DND-41 (cell line): ENCODE data around the gene BRCA2.
"Not testable (repeated sequence)": the region's sequence is repeated elsewhere in the genome, so short reads cannot be mapped to it uniquely, and the experiment has no call there.

ENCODE experiments used
- ATAC-seq: fragments of 200-7000 bp; cut with Tn5 transposase; 3 replicates; pipeline ENCODE4 v1.9.1; 2021; ENCODE audit warnings: low read depth; ENCODE audit not compliant: insufficient read depth
- DNase-seq: peaks from one replicate; pipeline ENCODE4 v3.0.0-alpha.2; 2020
- H2AFZ ChIP-seq: 2 replicates; pipeline ENCODE4 v1.6.0; 2012; ENCODE audit warnings: low read depth, low read length
- H3K27ac ChIP-seq: 2 replicates; pipeline ENCODE4 v1.5.1; 2012; ENCODE audit warnings: low read length, inconsistent platforms
- H3K27me3 ChIP-seq: fragments of 200-600 bp; sonication (generic); 2 replicates; pipeline ENCODE4 v1.6.0; 2012; ENCODE audit warnings: low read length, mild to moderate bottlenecking, inconsistent platforms; ENCODE audit not compliant: insufficient read depth, poor library complexity
- H3K36me3 ChIP-seq: 2 replicates; pipeline ENCODE4 v1.5.1; 2012; ENCODE audit warnings: low read length, inconsistent platforms; ENCODE audit not compliant: insufficient read depth
- H3K4me1 ChIP-seq: 2 replicates; pipeline ENCODE4 v1.5.1; 2012; ENCODE audit warnings: mild to moderate bottlenecking, low read length; ENCODE audit not compliant: insufficient read depth
- H3K4me2 ChIP-seq: 2 replicates; pipeline ENCODE4 v1.6.0; 2012; ENCODE audit warnings: mild to moderate bottlenecking, moderate library complexity, low read length, inconsistent platforms; ENCODE audit not compliant: insufficient read depth
- H3K4me3 ChIP-seq, 2 experiments: fragments of 200-600 bp in 1 of 2; shearing (Covaris generic) in 1 of 2; 2 replicates each; pipeline ENCODE4 v1.5.1; 2012 to 2016; ENCODE audit warnings: inconsistent platforms in 2 of 2, low read length in 2 of 2, mild to moderate bottlenecking in 2 of 2, low read depth in 1 of 2, moderate library complexity in 1 of 2
- H3K79me2 ChIP-seq: 2 replicates; pipeline ENCODE4 v1.6.0; 2012; ENCODE audit warnings: low read length, inconsistent platforms; ENCODE audit not compliant: insufficient read depth
- H3K9ac ChIP-seq: 2 replicates; pipeline ENCODE4 v1.6.0; 2012; ENCODE audit warnings: low read depth, mild to moderate bottlenecking, inconsistent platforms, low read length, moderate library complexity
- H3K9me3 ChIP-seq: 2 replicates; pipeline ENCODE4 v1.5.1; 2012; ENCODE audit warnings: low read length, moderate library complexity, mild to moderate bottlenecking, inconsistent platforms; ENCODE audit not compliant: insufficient read depth, severe bottlenecking
- H4K20me1 ChIP-seq: 2 replicates; pipeline ENCODE4 v1.6.0; 2012; ENCODE audit warnings: low read length; ENCODE audit not compliant: insufficient read depth
- EZH2 ChIP-seq: IDR thresholded peaks from 3 replicates; pipeline ENCODE4 v1.6.1; 2012; ENCODE audit warnings: borderline replicate concordance, low read depth, mild to moderate bottlenecking, moderate library complexity, low read length, inconsistent platforms; ENCODE audit not compliant: severe bottlenecking
- TF ChIP-seq, protein P1 (sequence below): IDR thresholded peaks from 2 replicates; pipeline ENCODE4 v1.5.1; 2012; ENCODE audit warnings: borderline replicate concordance, low read length, moderate library complexity, mild to moderate bottlenecking; ENCODE audit not compliant: poor library complexity, severe bottlenecking; ENCODE audit errors: extremely low read depth

The BRCA2 gene

GRCh38 chr13:32334671-32335070 is 19.4 kb downstream of the BRCA2 start:
- no peaks in the 10 kb centered on the region for H3K4me1 ChIP-seq
- H3K27ac ChIP-seq = no peak overlapping the region
- no peak for TF ChIP-seq EZH2
- TF ChIP-seq, protein P1, sequence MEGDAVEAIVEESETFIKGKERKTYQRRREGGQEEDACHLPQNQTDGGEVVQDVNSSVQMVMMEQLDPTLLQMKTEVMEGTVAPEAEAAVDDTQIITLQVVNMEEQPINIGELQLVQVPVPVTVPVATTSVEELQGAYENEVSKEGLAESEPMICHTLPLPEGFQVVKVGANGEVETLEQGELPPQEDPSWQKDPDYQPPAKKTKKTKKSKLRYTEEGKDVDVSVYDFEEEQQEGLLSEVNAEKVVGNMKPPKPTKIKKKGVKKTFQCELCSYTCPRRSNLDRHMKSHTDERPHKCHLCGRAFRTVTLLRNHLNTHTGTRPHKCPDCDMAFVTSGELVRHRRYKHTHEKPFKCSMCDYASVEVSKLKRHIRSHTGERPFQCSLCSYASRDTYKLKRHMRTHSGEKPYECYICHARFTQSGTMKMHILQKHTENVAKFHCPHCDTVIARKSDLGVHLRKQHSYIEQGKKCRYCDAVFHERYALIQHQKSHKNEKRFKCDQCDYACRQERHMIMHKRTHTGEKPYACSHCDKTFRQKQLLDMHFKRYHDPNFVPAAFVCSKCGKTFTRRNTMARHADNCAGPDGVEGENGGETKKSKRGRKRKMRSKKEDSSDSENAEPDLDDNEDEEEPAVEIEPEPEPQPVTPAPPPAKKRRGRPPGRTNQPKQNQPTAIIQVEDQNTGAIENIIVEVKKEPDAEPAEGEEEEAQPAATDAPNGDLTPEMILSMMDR = no peak
- no peak overlapping the region for H3K4me2 ChIP-seq
- no peak overlapping the region for H3K9ac ChIP-seq
- ATAC-seq (no peak), DNase-seq (no peak)
- no peak overlapping the region for H2AFZ ChIP-seq
- H3K4me3 ChIP-seq = no peak overlapping the region
- no peaks in the 10 kb centered on the region for H3K9me3 ChIP-seq
- no peaks in the 10 kb centered on the region for H3K27me3 ChIP-seq
- H3K36me3 ChIP-seq = peaks cover 74% of the 10 kb centered on the region
- H4K20me1 ChIP-seq = no peaks in the 10 kb centered on the region
- peaks cover 7% of the 10 kb centered on the region; the same call in 1 of the 2 replicates for H3K79me2 ChIP-seq

DNA sequence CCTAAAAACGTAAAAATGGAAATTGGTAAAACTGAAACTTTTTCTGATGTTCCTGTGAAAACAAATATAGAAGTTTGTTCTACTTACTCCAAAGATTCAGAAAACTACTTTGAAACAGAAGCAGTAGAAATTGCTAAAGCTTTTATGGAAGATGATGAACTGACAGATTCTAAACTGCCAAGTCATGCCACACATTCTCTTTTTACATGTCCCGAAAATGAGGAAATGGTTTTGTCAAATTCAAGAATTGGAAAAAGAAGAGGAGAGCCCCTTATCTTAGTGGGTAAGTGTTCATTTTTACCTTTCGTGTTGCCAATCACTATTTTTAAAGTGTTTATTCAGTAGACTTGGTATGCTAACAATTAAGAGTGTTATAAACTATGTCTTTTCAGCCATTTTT is 25.6 kb downstream of the BRCA2 start:
- Histone ChIP-seq H3K4me3 (no peak overlapping the region), H3K4me1 (no peaks in the 10 kb centered on the region), H3K27ac (no peak overlapping the region), H3K9ac (no peak overlapping the region), H4K20me1 (no peaks in the 10 kb centered on the region), H3K4me2 (no peak overlapping the region), H2AFZ (no peak overlapping the region), H3K9me3 (no peaks in the 10 kb centered on the region), H3K27me3 (no peaks in the 10 kb centered on the region), H3K79me2 (peaks cover 2% of the 10 kb centered on the region; the same call in 1 of the 2 replicates), H3K36me3 (peaks cover 35% of the 10 kb centered on the region)
- no peak for ATAC-seq
- DNase-seq = no peak
- no peak for TF ChIP-seq EZH2
- TF ChIP-seq, protein P1 = no peak

DNA sequence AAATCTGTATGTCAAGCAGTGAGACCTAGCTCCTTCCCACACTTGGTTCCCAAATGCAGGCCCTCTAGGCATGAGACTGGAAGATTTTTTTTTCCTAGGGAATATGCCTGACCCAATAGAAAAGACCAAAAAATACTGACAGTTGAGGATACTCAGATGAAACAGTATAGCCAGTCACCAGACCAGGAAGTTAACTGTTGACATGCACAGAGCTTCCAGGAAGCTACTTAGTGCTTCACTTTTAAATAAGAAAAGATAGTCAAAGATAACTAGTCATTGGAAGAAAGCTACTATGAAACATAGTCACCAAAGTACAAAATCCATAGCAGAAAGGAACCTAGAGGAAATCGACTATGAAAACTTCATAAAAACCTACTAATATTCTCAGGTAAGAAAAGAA is 32.3 kb downstream of the BRCA2 start:
- Histone ChIP-seq H3K9me3 (no peaks in the 10 kb centered on the region), H3K4me1 (no peaks in the 10 kb centered on the region), H3K4me2 (no peak overlapping the region), H3K27me3 (no peaks in the 10 kb centered on the region), H3K79me2 (peaks cover 2% of the 10 kb centered on the region; the same call in 1 of the 2 replicates), H3K27ac (peak overlapping the region; percentile 31; the same call in 1 of the 2 replicates), H3K4me3 (no peak overlapping the region), H3K9ac (no peak overlapping the region), H4K20me1 (no peaks in the 10 kb centered on the region), H2AFZ (no peak overlapping the region), H3K36me3 (peaks cover 68% of the 10 kb centered on the region)
- no peak for DNase-seq
- ATAC-seq = no peak
- TF ChIP-seq, protein P1 = no peak

- not testable (repeated sequence) for H3K27ac ChIP-seq, H4K20me1 ChIP-seq, H3K27me3 ChIP-seq, H3K9me3 ChIP-seq, H3K79me2 ChIP-seq, H3K9ac ChIP-seq, ATAC-seq, DNase-seq, H3K4me1 ChIP-seq, H3K4me2 ChIP-seq, H2AFZ ChIP-seq, H3K4me3 ChIP-seq
- peaks cover 74% of the 10 kb centered on the region for H3K36me3 ChIP-seq
Measured at GRCh38 chr13:32350839-32351441, 35.6 kb downstream of the BRCA2 start.
